Peyer's patch (tissue), 4 donors: Measurements from ENCODE around the gene YY2.

ENCODE experiments used
- POLR2A ChIP-seq, 2 donors: fragments of 450-650 bp; IDR thresholded peaks; one replicate each; pipeline ENCODE4 v1.5.1; 2017; ENCODE audit warnings: antibody characterized with exemption in 2 of 2, mild to moderate bottlenecking in 2 of 2, moderate library complexity in 2 of 2
- TF ChIP-seq, protein P1 (sequence below), 6 experiments: fragments of 450-650 bp in 4 of 6; fragments of 200-600 bp in 2 of 6; sonication (generic) in 1 of 6; IDR thresholded peaks; one replicate each; pipeline ENCODE4 v1.5.1; 2017 to 2019; ENCODE audit warnings: antibody characterized with exemption in 6 of 6, mild to moderate bottlenecking in 3 of 6, moderate library complexity in 1 of 6

DNA sequence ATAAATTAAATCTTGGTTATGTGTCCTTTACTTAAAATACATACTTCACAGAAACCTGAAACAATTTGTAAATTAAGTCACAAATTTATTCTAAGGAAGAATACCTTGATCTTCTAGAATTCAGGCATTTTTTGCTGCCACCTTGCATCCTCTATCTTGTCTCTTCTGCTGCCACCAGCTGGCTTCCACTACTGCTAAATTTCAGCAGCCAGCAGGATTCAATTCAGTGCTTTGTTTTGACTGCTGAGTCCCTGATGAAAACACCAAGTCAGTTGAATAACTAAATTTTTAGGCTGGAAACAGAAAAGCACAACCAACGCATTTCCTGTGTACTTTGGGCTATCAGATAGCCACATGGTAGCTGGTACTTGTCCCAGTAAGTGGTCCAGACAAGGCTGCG is 18.7 kb upstream of the YY2 start:
- no peak for TF ChIP-seq POLR2A (IDR thresholded peaks at IDR 0.05)
- TF ChIP-seq, protein P1, sequence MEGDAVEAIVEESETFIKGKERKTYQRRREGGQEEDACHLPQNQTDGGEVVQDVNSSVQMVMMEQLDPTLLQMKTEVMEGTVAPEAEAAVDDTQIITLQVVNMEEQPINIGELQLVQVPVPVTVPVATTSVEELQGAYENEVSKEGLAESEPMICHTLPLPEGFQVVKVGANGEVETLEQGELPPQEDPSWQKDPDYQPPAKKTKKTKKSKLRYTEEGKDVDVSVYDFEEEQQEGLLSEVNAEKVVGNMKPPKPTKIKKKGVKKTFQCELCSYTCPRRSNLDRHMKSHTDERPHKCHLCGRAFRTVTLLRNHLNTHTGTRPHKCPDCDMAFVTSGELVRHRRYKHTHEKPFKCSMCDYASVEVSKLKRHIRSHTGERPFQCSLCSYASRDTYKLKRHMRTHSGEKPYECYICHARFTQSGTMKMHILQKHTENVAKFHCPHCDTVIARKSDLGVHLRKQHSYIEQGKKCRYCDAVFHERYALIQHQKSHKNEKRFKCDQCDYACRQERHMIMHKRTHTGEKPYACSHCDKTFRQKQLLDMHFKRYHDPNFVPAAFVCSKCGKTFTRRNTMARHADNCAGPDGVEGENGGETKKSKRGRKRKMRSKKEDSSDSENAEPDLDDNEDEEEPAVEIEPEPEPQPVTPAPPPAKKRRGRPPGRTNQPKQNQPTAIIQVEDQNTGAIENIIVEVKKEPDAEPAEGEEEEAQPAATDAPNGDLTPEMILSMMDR (IDR thresholded peaks at IDR 0.05), result no peak
